ENCODE results near the gene FZD7.

The FZD7 gene

GRCh38 chr2:202038471-202039277 is 5.0 kb downstream of the FZD7 start:
- DNase-seq (ENCODE audit: low spot score): no peak

- DNase-seq (ENCODE audit: low spot score): no peak
These were observed 5.8 kb downstream of the FZD7 start for GRCh38 chr2:202039278-202040078.

GRCh38 chr2:202040079-202040844 is 6.6 kb downstream of the FZD7 start:
- no peak for DNase-seq (ENCODE audit: low spot score)

DNA sequence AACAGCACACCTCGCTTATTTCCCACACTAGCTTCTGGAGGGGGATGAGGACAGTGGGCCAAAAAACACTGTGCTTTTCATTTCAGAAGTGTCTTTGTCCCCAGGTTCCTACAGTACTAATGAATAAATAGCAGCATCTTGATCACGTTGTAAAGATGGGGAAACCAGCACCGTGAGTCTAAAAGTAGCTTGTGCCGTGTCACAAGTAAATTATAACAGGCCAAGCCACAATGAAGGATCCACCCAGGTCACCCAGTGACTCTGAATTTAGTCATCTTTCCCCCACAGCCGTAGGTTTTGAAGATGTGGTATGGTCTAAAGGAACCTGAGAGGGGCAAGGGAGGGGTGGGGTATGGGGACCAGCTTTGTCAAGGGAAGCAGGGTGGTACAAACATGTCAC is 8.8 kb downstream of the FZD7 start:
- no peak for DNase-seq (ENCODE audit: low spot score)

DNA sequence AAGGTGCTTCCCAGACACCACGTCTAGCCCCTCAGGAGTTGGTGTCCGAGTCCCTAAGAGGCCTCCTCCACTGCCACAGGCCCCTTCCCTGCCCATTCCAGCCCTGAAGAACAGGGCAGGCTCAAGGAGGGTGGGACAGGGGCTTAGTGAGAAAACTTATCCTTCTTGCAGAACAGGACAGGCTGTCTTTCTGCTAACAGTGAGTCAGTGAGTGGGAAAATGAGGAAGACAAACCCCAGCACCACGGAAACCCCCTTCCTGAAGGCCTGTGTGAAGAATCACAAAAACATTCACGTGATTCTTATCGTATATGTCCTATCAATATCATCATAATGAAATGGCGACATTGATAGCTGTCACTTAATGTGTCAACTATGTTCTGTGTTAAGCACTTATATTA is 9.8 kb downstream of the FZD7 start:
- DNase-seq (ENCODE audit: low spot score): no peak

DNA sequence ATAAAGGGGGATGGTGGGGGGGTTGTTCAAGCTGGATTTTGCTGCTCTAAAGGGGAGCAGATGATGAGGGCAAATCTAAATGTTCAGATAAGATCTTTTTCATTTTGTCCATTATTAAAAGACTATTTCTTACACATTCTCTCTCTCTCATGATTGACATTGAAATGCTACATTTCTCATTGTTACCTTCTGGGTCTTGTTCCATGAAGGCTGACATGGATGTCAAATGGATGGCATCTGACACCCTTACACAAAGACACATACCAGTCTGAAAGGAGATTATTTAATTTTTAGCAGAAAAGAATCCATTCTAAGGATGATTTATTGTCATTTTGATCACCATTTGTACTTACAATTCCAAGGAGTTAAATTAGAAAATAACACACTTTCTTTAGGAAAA is 11.1 kb downstream of the FZD7 start:
- DNase-seq (ENCODE audit: low spot score): no peak

DNA sequence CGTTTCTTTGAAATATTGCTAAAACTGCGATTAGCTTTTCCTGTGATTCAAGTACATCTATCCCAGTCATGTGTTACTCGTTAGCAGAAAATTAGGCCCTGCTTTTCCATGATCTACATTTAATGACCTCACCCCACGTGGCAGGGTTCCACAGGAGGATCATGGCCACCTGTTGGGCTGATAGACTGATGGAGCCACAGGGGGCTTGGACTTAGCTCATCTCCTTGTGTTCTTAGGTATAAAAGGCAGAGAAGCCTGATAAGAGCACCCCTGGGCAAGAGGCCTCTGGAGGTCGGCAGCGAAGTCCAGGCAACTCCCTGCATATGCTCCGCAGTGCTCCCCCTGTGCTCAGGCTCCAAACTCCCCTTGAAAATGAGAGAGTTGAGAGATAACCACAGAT is 12.9 kb downstream of the FZD7 start:
- DNase-seq (ENCODE audit: low spot score): no peak

- DNase-seq (ENCODE audit: low spot score): no peak
These were observed 15.6 kb downstream of the FZD7 start for GRCh38 chr2:202049092-202049728.

- DNase-seq (ENCODE audit: low spot score): no peak
These were observed 16.2 kb downstream of the FZD7 start for GRCh38 chr2:202049840-202050239.

- no peak for DNase-seq (ENCODE audit: low spot score)
These were observed 17.0 kb downstream of the FZD7 start for GRCh38 chr2:202050652-202051051.

GRCh38 chr2:202051499-202052161 is 18.0 kb downstream of the FZD7 start:
- DNase-seq (ENCODE audit: low spot score): no peak

- no peak for DNase-seq (ENCODE audit: low spot score)
These were observed 18.6 kb downstream of the FZD7 start for GRCh38 chr2:202052235-202052634.

GRCh38 chr2:202054679-202055078 is 21.0 kb downstream of the FZD7 start:
- no peak for DNase-seq (ENCODE audit: low spot score)

GRCh38 chr2:202056611-202057010 is 23.0 kb downstream of the FZD7 start:
- no peak for DNase-seq (ENCODE audit: low spot score)

- no peak for DNase-seq (ENCODE audit: low spot score)
These were observed 26.6 kb downstream of the FZD7 start for GRCh38 chr2:202060218-202060617.

GRCh38 chr2:202061695-202062094 is 28.0 kb downstream of the FZD7 start:
- DNase-seq (ENCODE audit: low spot score): no peak

GRCh38 chr2:202064171-202064880 is 30.7 kb downstream of the FZD7 start:
- DNase-seq (ENCODE audit: low spot score): peak; percentile 23

DNA sequence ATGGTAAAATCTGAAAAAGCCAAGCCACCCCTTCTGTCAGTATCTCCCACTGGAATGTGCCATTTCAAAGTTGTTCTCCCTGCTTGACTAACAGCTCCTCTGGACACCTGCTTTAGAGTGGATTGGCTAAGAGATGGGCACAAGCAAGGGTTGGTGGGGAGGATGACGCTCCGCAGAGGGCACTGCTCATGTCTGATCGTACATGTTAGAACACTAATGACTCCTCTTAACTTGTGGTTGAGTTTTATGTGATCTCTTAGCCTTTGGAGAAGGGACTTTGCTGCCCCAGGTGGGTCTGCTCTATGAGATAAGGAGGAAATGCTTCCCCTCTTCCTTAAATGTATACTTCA is 31.2 kb downstream of the FZD7 start:
- no peak for DNase-seq (ENCODE audit: low spot score)

DNA sequence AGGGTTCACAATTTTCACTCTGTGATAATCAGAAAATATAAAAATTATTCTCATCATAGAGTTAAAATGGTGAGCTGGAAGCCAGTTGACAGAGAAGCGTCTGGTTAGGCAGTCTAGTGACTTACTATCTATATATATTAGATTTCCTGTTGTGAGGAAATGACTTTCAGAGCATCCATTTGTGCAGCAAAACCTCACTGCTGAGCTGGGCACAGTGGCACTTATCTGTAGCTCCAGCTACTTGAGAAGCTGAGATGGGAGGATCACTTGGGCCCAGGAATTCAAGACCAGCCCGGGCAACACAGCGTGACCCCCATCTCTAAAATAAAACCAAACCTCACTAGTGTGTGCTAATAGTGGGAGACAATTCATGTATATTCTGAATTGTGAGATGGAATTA is 32.2 kb downstream of the FZD7 start:
- no peak for DNase-seq (ENCODE audit: low spot score)

- no peak for DNase-seq (ENCODE audit: low spot score)
These were observed 33.2 kb downstream of the FZD7 start for GRCh38 chr2:202066875-202067274.

GRCh38 chr2:202067589-202067988 is 33.9 kb downstream of the FZD7 start:
- no peak for DNase-seq (ENCODE audit: low spot score)

All from kidney capillary endothelial cell (primary cell).